OCI-LY3 (cell line): ENCODE data around the gene AMIGO2.

ENCODE experiments used
- CTCF ChIP-seq: fragments of 200-600, 300-600 bp; sonication (generic); IDR thresholded peaks from 2 replicates; pipeline ENCODE4 v1.5.1; 2014; ENCODE audit warnings: antibody characterized with exemption, low read length, low read depth
- EZH2phosphoT487 ChIP-seq: fragments of 200-600 bp; shearing (Covaris generic); IDR thresholded peaks from 2 replicates; pipeline ENCODE4 v1.6.1; 2018; ENCODE audit warnings: antibody characterized with exemption, mixed run types, low read depth

- TF ChIP-seq EZH2phosphoT487, result no peak
- TF ChIP-seq CTCF, result no peak
Observed at GRCh38 chr12:47088021-47088944, 8.5 kb upstream of the AMIGO2 start.
